Stimulated activated CD4-positive, alpha-beta T cell treated with anti-CD3 and anti-CD28 coated beads, TNF-alpha, amount 100 ng/mL, for 4 hours (primary cell): ENCODE data around the gene ALDH3B2.
"Not testable (repeated sequence)": the region's sequence is repeated elsewhere in the genome, so short reads cannot be mapped to it uniquely, and the experiment has no call there.

ENCODE experiments used
- DNase-seq, 3 experiments: peaks; one replicate each; pipeline ENCODE4 v3.0.0-alpha.2; 2020; ENCODE audit warnings: low read depth in 3 of 3

The ALDH3B2 gene

DNA sequence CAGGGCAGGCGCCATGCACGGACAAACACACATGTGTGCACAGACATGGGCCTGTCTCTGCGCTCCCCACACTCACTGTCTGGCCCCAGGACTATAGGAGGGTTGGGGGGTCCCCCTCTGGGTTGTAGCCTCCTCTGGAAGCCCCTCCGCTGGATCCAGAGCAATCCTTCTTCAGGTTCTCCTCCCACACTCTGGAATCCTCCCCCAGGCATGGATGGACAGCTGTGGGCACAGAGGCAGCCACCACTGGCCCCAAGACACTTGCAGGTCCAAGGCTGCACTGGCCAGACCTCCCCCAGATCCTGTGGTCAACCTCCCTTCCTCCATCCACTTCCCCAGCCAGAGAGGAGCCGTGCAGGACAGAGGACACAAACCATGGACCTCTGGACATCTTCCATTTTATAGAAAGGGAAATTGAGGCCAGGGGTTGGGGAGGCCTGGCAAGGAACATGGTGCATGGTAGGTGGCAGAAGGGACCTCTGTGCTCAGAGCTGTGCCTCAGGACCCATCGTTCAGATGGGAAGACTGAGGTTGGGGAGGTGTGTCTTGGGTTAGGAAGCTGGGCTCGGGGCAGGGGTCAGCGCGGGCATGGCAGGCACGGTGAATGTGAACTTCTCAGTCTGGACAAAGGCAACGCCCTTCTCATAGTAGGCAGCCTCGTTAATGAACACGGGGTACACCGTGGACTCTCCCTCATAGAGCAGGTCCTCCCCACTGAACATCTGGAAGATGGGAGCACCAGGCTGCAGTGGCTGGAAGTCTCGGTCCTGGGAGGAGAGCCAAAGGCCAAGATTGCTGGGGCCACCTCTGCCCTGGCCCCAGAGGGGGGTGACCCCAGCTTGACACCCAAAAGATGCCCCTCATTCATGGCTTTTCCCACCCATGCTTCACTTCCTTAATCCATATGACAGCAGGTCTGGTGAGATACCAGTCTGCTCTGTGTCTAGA, 32.0 kb downstream of the ALDH3B2 start:
- DNase-seq = no peak

DNA sequence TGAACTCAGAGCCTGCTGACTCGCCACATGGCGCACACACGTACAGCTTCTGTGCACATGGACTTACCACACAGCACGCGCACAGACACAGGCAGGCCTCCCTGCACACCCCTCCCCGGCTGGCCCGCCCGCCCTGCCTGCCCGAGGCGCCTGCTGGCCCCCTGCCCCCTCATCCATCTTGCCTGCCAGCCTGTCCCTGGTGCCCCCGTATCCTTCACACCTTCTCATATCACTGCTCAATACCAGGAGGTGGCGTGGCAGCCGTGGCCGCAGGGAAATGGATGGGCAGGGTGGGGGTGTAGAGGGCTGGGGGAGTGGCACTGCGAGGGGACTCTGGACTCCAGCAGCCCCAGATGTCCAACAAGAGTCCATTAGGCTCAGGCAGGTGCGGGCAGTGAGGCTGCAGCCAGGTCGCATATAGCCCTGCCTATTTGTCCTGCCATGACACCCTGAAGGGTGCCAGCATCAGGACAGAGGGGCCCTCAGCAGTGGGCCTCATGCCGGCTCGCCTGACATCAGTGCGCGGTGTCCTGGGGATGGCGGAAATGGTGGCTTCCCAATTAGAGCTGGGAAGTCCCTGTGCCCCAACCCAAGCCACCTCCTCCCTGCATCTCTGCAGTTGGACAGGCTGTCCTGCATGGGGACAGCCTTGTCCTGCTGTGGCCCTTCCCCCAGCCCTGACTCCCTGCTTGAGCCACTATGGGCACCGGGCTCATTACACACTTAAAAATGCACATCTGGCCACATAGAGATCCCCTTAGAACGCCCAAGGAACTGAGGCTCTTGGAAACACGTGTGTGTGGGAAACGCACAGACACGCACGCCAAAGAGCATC, 32.9 kb downstream of the ALDH3B2 start:
- DNase-seq = no peak

DNA sequence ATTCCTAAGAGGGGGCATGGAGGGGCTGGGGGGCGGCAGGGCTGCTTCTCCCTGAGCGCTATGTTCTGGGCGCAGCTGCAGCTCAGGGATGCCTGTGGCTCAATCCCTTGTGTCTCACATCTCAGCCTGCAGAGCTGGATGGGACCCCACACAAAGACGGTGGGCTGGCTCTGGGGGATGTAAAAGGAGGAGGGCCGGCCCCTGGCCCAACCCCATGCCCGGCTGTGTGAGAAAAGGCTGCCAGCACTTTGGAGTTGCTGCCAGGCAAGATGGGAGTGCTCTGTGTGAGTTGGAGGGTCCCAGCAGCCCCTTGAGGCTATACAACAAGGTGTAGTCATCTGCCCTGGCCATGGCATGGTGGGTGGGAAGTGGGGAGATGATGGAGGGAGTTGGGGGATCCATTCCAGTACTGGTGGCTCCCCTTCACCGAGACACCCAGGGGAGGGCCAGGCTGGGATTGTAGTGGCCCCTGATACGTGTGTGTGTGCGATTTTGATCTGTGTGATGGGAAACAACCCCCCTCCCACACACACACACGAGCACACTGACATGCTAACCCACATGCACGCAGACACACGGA, 33.6 kb downstream of the ALDH3B2 start:
- no peak for DNase-seq

DNA sequence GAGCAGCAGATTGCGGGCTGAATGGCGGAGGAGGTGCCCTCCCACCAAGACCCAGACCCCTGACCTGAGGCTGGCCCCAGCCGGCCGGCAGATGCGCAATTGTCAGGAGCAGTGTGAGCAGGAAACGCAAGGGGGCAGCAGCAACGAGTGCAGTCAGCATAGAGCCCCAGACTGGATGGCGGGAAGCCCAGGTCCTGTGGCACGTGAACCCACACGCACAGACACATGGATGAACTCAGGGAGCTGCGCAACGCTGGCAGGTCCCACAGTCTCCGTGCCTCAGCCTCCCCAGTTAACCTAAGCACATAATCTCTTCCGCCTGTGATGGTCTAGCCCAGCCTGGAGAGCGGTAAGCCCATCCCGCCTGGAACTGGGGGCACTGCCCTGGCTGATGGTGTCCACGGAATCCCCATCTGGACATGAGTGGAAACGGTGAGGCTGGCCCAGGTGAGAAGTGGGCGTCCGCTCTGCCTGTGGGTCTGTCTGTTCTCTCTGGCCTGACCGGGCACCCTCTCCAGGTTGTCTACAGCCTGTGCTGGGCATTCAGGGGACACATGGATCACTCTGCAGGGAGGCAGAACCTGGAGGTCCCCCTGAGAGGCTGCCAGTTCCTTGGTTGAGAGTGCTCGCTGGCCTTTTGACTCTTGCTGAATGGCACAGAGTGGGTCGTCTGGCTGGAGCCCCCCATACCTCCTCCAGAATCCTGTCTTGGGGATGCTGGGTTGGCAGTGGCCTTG, 34.2 kb downstream of the ALDH3B2 start:
- peak; percentile 33 to 44 (median 35) for DNase-seq

DNA sequence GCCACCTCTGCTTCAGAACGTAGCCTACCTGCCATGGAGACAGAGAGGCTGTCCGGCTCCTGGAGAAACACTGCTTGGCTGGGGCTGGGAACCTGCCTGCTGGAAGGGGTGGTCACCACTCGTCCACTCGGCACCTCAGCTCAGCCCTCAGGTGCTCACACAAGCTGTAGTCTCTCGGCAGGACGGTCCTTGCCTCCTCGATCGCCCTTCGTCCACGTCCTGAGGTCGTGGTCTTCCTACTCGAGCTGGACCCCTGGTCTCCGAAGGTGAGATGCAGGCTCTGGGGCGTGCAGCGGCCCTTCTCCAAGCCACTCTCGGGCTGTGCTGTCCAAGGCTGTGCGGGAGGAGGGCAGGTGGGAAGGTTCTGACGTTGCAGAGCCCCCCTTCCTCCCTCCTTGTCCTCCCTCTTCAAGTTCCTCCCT, 35.0 kb downstream of the ALDH3B2 start, which contains the start of gene TBX10:
TBX10 (minus strand) TSS at position 326 of the 422 bp plus-strand sequence; CDS start at position 35, 291 bp downstream.
- DNase-seq = no peak

DNA sequence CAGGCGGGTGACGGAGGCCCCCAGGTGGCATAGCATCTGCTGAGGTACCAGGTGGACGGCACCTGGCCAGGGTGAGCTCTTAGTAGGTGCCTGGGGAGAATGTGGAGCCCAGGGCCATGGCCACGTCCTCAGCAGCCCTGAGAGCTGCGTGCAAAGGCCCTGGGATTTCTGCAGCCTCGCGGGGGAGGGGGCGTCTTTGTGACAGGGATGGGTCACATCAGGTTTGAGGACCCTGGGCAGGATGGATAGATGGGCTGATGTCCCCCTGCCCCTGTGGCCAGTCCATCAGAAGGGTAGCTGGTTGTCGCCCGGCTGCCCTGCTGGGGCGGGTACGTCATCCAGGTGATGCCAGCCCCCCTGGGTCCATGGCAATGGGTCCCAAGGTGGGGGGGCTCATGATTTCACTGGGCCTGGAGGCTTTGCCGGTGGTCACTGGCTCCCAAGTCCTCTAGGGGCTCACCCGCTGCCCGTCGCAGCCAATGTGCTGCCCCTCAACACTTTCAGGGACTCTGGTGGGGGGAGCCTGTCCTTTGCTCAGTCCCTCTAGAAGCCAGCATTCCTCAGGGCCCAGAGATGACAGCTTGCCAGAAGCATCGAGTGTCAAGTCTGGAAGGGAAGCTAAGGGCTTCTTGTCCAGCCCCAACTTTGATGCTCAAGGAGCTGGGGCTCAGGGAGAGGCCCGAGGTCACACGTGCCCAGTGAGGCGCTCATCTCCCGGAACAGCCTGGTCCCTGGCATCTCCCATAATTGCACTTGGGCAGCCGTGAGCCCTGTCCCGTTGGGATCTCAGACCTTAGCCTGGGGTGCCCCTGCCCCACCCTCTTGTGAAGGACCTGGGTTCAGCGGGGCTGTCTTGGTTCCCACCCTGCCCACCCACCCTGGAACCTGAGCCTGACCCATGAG, 35.6 kb downstream of the ALDH3B2 start:
- no peak for DNase-seq

DNA sequence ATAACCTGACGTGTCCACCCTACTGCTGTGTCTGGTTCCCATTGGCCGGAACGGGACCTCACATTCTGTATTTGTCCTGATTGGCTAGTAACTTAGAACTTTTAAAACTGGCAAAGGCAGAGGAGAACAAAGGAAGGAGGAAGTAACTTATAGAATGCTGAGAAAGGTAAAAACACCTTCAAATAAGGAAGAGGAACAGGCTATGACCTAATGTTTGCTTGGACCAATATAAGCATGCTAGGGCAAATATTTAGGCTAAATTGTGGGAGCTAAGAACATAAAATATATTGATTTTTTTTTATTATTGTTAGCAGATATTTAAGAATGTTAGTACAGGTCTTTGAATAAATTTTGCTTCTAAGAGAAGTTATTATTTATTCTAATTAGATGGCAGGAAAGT, 37.0 kb downstream of the ALDH3B2 start:
- DNase-seq = not testable (repeated sequence)

DNA sequence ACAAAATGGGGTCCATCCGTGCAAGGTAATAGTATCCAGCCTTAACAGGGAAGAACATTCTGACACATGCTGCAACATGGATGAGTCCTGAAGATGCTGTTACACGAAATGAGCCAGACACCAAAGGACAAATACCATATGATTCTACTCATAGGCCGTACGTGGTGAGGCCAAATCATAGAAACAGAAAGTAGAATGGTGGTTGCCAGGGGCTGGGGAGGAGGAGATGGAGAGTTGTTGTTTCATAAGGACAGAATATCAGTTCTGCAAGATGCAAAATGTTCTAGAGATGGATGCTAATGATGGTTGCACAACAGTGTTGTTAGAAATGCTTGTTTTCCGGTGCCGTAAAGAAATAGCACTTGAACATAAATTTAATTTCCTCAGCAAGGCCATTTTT, 37.5 kb downstream of the ALDH3B2 start:
- no peak for DNase-seq

DNA sequence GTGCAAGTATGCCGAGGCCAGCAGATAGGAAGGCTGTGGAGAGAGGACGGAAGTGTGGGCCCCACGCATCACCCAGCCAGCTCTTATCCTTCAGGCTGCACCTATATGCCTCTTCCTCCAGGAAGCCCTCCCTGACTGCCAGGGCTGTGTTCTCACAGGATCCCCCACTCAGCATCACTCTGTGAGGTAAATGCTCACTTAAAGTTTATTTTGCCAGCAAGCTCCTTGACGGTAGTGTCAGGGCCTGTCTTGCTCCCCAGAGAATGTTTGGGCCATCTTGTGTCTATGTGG, 39.2 kb downstream of the ALDH3B2 start:
- no peak for DNase-seq

DNA sequence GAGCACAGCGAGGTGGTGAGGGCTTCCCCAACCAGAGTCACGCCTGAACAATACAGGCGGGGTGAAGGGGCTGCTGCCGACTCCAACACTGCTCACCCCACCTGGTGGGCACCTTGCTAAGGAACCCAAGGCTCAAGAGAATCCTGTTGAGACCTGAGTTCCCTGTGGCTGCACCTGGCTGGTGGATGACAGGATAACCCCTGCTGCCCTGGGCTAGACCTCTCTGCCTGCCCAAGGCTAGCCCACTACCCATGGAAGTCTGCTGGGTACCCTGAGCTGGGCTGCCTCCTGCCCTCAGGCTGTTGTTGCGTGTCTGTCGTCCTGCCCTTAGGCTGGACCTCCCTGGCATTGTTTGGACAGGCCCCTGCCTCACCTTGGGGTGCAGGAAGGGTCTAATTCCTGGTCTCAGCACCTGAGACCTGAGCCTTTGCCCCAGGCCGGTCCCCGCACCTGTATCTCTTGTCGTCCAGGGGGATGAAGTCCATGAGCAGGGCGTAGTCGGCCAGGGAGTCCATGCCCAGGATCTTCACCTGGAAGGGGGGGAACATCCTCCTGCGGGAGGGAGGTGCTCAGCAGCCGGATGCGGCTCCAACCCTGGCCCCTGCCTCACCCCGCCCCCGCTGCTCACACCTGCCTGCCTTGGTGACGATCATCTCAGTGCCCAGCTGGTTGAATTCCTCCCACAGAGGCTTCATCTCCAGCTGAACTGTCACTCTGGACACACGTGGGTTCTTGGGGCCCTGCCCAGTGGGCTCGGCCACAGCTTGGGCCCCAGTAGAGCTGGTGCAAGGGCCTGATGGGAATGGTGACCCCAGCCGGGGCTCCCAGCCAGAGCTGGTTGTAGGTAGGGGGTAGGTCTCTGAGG, 39.8 kb downstream of the ALDH3B2 start:
- DNase-seq = no peak

DNA sequence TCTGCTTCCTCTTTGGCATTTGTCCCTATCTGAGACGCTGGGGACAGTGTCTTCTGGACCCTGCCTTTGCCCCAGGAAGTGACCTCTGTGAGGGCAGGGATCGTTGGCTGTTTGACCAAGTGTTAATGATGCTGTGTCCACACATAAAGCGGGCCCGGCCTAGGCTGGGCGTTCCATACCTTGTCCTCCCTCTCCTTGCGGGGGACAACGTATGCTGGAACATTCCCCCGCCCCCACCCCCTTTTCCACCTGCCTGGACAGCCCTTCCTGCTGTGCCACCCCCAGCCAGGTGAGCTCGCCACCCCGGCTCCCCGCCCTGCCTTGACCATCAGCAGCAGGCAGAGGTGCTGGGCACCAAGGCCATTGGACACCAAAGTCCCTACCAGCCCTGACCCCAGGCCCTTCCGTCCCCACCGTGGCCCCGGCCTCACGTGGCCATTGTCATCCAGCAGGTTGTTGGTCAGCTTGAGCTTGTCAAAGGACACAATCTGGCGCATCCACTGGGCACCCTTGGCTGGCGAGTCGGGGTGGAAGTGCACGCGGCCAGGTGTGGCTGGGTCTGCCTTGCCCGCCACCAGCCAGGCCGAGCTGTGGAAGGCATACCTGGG, 40.6 kb downstream of the ALDH3B2 start:
- DNase-seq = no peak

DNA sequence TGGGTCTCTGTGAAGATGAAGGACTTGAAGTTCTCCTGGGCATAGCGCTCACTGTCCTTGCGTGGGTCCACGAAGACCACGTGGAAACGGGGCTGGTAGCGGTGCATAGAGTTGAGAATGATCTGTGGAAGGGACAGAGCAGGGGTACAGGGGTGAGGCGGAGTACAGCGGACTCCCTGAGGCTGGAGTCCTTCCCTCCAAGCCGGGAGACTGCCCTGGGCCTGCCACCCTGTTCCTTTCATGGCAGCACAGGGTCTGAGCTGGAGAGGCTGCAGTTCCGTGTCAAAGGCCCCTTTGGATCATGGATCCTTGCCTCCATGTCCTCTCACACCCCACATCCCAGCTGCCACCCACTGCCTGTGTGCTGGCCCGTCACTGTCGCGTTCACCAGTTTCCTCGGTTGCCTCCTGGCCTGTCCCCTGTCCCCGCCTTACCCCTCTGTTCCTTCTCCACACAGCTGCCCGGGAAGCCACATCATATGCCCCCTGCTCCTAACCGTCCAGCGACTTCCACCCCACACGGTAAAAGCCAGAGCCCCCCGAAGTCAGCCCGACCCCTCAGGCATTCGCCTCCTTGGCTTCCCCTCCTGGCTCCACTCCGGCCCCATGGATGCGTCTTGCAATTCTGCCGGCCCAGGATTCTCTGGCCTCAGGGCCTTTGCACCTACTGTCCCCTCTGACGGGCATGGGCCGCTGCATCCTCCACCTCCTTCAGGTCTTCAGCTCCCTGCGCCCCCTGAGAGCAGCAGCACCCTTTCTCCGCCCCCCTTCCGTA, 41.3 kb downstream of the ALDH3B2 start:
- DNase-seq = no peak

DNA sequence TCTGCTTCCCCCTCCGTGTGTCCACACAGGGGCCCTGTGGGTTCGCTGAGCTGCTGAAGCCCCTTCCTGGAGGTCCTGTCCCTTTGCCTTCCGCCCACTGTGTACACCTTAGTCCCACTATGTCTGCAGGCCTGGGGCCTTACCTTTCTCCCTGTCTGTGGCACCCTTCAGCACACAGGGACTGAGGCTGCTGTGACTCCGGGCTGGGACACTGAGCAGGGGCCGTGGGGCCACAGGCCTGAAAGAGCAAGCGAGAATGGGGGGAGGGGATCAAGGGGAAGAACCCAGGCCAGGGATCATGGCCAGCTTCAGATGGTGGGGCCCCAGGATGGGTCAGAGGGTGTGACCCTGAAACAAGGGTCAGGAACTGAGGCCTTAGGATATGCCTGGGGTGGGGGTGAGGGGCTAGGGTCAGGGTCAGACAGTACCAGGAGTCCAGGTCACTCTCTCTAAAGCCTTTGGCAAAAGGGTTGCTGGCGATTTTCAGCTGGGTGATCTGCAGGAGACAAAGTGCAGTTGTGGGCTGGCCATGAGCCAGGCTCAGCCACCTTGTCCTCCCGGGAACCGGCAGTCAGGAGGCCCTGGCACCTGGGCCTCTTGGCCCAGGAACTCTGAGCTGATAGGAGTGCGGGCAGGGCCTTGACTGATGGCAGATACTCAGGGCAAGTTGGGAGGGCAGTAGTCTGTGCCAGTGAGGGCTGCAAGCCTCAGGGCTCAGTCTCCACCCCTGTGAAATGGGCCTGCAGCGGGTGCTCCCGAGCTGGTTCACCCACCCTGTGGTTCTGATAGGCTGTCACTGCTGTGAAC, 42.0 kb downstream of the ALDH3B2 start:
- no peak for DNase-seq

DNA sequence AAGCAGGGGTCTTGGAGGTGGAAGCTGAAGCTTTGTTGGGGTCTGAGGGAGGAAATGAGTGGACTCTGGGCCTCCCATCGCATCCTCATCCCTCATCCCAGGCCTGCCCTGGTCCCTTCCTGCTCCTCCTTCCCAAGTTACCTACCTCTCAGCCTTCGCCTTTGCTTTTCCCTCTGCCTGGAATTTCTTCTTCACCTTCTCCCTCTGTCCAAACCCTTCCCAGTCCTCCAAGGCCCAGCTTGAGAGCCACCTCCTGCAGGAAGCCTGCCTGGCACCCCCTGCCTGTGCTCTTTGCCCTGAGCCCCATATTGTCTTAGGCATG, 42.6 kb downstream of the ALDH3B2 start:
- no peak for DNase-seq

DNA sequence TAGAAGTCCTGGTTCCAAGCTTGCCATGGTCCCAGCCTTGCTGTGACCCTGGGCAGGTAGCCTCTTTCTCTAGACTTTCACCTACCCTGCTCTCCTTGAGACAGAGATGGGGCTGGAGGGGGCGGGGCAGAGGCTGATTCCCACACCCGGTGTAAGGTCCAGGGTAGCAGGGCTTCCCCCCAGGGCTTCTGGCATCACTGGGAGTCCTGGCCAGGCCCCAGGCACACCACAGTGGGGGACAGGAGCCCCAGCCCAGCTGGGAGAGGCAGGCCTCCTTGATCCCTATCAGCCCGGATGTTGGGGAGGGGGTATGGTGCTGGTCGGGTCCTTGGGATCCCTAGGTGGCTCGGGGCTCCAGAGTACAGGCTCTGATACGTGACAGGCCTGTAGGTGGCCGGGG, 43.0 kb downstream of the ALDH3B2 start:
- no peak for DNase-seq

DNA sequence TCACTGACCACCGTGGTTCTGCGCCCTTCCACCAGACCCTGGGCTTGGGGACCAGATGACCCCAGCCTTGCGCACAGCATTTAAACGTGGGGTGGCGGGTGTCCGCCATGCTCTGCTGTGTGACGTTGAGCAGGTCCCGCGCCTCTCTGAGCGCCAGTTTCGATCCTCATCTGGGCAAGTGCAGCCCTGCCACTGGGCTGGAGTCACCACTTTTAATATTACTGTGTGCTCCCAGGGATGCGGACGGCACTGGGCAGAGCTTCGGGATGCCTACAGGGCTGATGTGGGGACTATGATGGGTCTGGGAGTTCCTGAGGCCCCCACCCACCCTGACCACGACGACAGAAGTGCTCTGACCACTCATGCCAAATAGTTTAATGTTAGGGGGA, 43.5 kb downstream of the ALDH3B2 start:
- no peak for DNase-seq

DNA sequence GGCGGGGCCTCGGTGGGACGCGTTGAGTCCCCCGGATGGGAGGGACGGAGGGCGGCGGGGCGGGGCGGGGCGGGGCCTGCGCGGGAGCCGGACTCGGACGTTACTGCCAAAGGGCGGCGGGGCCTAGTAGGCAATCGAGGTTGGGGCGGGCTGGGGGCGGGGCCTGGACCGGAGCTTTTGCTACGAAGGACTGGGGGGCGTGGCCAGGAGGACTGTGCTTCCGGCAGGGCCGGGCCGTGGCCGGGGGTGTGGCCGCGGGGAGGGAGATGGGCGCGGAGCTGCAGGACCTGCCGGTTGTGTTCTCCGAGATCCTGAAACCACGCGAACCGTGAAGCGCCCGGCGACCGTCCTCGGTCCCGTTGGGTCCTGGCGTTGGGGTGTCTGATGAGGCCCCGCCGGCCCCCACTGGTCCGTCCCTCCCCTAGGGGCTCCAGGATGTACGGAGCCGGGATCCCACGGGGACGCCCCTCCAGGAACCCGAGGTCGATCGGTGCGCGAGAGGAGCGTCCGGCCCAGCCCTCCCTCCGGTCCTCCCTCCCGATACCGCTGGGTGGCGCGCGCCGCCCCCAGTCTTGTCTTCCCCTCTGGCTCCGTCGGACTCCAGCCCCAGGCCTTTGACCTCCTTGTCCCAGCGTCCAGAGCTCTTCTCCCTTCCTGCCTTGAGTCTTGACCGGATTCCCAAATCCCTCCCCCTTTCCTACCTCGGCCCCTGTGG, 44.0 kb downstream of the ALDH3B2 start:
- DNase-seq = peak in 2 of 3 experiments; percentile 87 to 94
